ENCODE data around the gene BANP. TPM values are rescaled to one million over a fixed set of nuclear protein-coding genes. Genes with fewer than 3 reads are reported as not detected.
"Not testable (repeated sequence)": the region's sequence is repeated elsewhere in the genome, so short reads cannot be mapped to it uniquely, and the experiment has no call there.

BANP gene
- total and polyA plus RNA-seq, 2 donors = 27.0 to 29.7 TPM

DNA sequence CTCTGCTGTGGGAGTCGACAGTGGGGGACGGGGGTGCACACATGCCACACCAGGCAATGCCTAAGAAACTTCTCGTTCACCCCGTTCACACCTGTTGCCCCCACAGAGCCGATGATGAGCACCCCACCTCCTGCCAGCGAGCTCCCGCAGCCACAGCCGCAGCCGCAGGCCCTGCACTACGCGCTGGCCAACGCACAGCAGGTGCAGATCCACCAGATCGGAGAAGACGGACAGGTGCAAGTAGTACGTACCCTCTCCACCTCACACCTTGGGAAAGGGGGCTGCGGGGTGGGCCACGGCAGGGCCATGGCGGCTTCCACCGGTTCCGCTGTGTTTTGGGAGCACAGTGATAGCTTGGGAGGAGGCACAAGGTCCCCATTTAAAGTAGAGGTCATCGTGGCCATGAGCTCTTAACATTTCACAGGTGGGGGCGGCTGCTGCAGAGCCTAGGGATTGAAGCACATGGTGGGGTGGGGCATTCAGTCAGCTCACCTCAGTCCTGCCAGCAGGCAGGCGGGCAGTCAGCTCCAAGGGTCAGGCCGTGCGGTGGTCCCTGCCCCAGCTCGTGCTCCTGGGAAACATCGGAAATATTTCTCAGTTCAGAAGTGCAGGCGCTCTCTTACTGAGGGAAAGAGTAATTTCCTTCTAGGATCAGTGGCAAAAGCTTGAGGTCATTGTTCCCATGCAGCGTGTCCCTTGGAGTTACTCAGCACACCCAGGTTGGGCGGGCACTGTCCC, 81.9 kb downstream of the BANP start:
- H3K4me1 ChIP-seq (ENCODE audit: control insufficient read depth in 2 of 2, insufficient read depth in 2 of 2, low read length in 2 of 2); H3K4me3 ChIP-seq (ENCODE audit: low read length in 2 of 2); DNase-seq (ENCODE audit: low read depth in 6 of 9, low spot score in 9 of 9); H3K27ac ChIP-seq (ENCODE audit: low read depth in 1 of 2, low read length in 1 of 2); H3K9me3 ChIP-seq (ENCODE audit: control insufficient read depth in 2 of 2, insufficient read depth in 1 of 2, low read length in 1 of 2); H3K27me3 ChIP-seq (ENCODE audit: control insufficient read depth in 2 of 2, insufficient read depth in 1 of 2, low read length in 1 of 2): not testable (repeated sequence)
- peaks cover 6 to 42% of the 10 kb centered on the region in 2 donors for H3K36me3 ChIP-seq (ENCODE audit: control insufficient read depth in 2 of 2, insufficient read depth in 2 of 2, low read length in 1 of 2)
- WGBS = 96% methylated on average over 29 of the region's 30 CpGs

- H3K4me3 ChIP-seq (ENCODE audit: low read length in 2 of 2) = no peak overlapping the region
- no peak for DNase-seq (ENCODE audit: low read depth in 6 of 9, low spot score in 9 of 9)
- WGBS = 98% methylated on average over 7 of the region's 7 CpGs
- no peaks in the 10 kb centered on the region for H3K9me3 ChIP-seq (ENCODE audit: control insufficient read depth in 2 of 2, insufficient read depth in 1 of 2, low read length in 1 of 2)
- no peak overlapping the region for H3K27ac ChIP-seq (ENCODE audit: low read depth in 1 of 2, low read length in 1 of 2)
- H3K36me3 ChIP-seq (ENCODE audit: control insufficient read depth in 2 of 2, insufficient read depth in 2 of 2, low read length in 1 of 2) = peaks cover 6 to 55% of the 10 kb centered on the region in 2 donors
- no peaks in the 10 kb centered on the region for H3K27me3 ChIP-seq (ENCODE audit: control insufficient read depth in 2 of 2, insufficient read depth in 1 of 2, low read length in 1 of 2)
- no peaks in the 10 kb centered on the region for H3K4me1 ChIP-seq (ENCODE audit: control insufficient read depth in 2 of 2, insufficient read depth in 2 of 2, low read length in 2 of 2)
These were observed 83.5 kb downstream of the BANP start for GRCh38 chr16:88034770-88035169.

- Histone ChIP-seq H3K4me3 (ENCODE audit: low read length in 2 of 2) (no peak overlapping the region), H3K4me1 (ENCODE audit: control insufficient read depth in 2 of 2, insufficient read depth in 2 of 2, low read length in 2 of 2) (no peaks in the 10 kb centered on the region), H3K9me3 (ENCODE audit: control insufficient read depth in 2 of 2, insufficient read depth in 1 of 2, low read length in 1 of 2) (no peaks in the 10 kb centered on the region), H3K36me3 (ENCODE audit: control insufficient read depth in 2 of 2, insufficient read depth in 2 of 2, low read length in 1 of 2) (peaks cover 9 to 60% of the 10 kb centered on the region in 2 donors), H3K27ac (ENCODE audit: low read depth in 1 of 2, low read length in 1 of 2) (no peak overlapping the region), H3K27me3 (ENCODE audit: control insufficient read depth in 2 of 2, insufficient read depth in 1 of 2, low read length in 1 of 2) (no peaks in the 10 kb centered on the region)
- WGBS = 98% methylated on average over 14 of the region's 14 CpGs
- no peak for DNase-seq (ENCODE audit: low read depth in 6 of 9, low spot score in 9 of 9)
These were observed 84.1 kb downstream of the BANP start for GRCh38 chr16:88035292-88035691.

GRCh38 chr16:88035884-88036639, 84.8 kb downstream of the BANP start:
- H3K36me3 ChIP-seq (ENCODE audit: control insufficient read depth in 2 of 2, insufficient read depth in 2 of 2, low read length in 1 of 2) = peaks cover 9 to 62% of the 10 kb centered on the region in 2 donors
- 97% methylated on average over 30 of the region's 30 CpGs for WGBS

DNA sequence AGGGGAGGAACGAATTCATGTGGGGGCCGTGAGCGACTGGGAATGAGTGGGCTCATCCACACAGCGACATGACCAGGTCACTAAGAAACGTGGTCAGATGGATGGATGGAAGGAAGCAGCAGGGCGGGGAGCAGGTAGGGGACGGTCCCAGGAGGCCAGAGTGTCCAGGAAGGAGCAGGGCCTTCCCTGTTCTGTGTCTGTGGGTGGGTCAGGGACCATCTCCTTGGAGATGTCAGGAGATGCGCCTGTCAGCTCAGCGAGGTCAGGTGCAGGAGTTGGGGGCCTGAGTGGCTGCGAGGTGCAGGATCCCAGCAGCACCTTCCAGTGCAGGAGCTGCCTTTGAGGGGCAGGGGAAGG, 85.4 kb downstream of the BANP start:
- not testable (repeated sequence) for DNase-seq (ENCODE audit: low read depth in 6 of 9, low spot score in 9 of 9)
- WGBS = 99% methylated on average over 10 of the region's 10 CpGs
- peaks cover 9 to 62% of the 10 kb centered on the region in 2 donors for H3K36me3 ChIP-seq (ENCODE audit: control insufficient read depth in 2 of 2, insufficient read depth in 2 of 2, low read length in 1 of 2)

More at GRCh38 chr16:88035884-88036639, 84.8 kb downstream of the BANP start:
- not testable (repeated sequence) for H3K27me3 ChIP-seq (ENCODE audit: control insufficient read depth in 2 of 2, insufficient read depth in 1 of 2, low read length in 1 of 2); H3K4me3 ChIP-seq (ENCODE audit: low read length in 2 of 2); DNase-seq (ENCODE audit: low read depth in 6 of 9, low spot score in 9 of 9); H3K4me1 ChIP-seq (ENCODE audit: control insufficient read depth in 2 of 2, insufficient read depth in 2 of 2, low read length in 2 of 2); H3K9me3 ChIP-seq (ENCODE audit: control insufficient read depth in 2 of 2, insufficient read depth in 1 of 2, low read length in 1 of 2); H3K27ac ChIP-seq (ENCODE audit: low read depth in 1 of 2, low read length in 1 of 2)

DNA sequence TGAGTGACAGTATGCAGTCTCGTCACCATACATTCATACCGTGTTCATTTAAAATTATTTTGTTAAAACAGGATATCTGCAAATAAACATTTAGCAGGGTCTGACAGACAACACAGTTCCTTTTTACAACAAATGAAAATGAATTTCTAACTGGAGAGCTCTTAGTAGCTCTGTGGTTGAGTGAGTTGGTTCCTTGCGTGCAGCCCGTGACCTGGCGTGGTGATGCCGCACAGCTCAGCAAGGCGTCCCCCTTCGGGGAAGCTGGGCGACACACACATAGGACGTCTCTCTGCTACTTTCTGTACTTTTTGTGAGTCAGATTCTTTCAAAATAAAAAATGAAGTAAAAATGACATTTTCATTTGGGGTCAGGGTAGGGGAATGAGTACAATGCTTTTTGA, 86.1 kb downstream of the BANP start:
- DNase-seq (ENCODE audit: low read depth in 6 of 9, low spot score in 9 of 9); H3K4me3 ChIP-seq (ENCODE audit: low read length in 2 of 2); H3K27ac ChIP-seq (ENCODE audit: low read depth in 1 of 2, low read length in 1 of 2); H3K27me3 ChIP-seq (ENCODE audit: control insufficient read depth in 2 of 2, insufficient read depth in 1 of 2, low read length in 1 of 2); H3K9me3 ChIP-seq (ENCODE audit: control insufficient read depth in 2 of 2, insufficient read depth in 1 of 2, low read length in 1 of 2); H3K4me1 ChIP-seq (ENCODE audit: control insufficient read depth in 2 of 2, insufficient read depth in 2 of 2, low read length in 2 of 2): not testable (repeated sequence)
- WGBS = 98% methylated on average over 9 of the region's 10 CpGs
- H3K36me3 ChIP-seq (ENCODE audit: control insufficient read depth in 2 of 2, insufficient read depth in 2 of 2, low read length in 1 of 2) = peaks cover 9 to 60% of the 10 kb centered on the region in 2 donors

More for the DNA sequence above, 85.4 kb downstream of the BANP start:
- not testable (repeated sequence) for H3K4me1 ChIP-seq (ENCODE audit: control insufficient read depth in 2 of 2, insufficient read depth in 2 of 2, low read length in 2 of 2); H3K27ac ChIP-seq (ENCODE audit: low read depth in 1 of 2, low read length in 1 of 2); H3K4me3 ChIP-seq (ENCODE audit: low read length in 2 of 2); H3K27me3 ChIP-seq (ENCODE audit: control insufficient read depth in 2 of 2, insufficient read depth in 1 of 2, low read length in 1 of 2); H3K9me3 ChIP-seq (ENCODE audit: control insufficient read depth in 2 of 2, insufficient read depth in 1 of 2, low read length in 1 of 2)

- H3K36me3 ChIP-seq (ENCODE audit: control insufficient read depth in 2 of 2, insufficient read depth in 2 of 2, low read length in 1 of 2) = peaks cover 9 to 56% of the 10 kb centered on the region in 2 donors
- not testable (repeated sequence) for H3K27me3 ChIP-seq (ENCODE audit: control insufficient read depth in 2 of 2, insufficient read depth in 1 of 2, low read length in 1 of 2); H3K4me3 ChIP-seq (ENCODE audit: low read length in 2 of 2); DNase-seq (ENCODE audit: low read depth in 6 of 9, low spot score in 9 of 9); H3K27ac ChIP-seq (ENCODE audit: low read depth in 1 of 2, low read length in 1 of 2); H3K4me1 ChIP-seq (ENCODE audit: control insufficient read depth in 2 of 2, insufficient read depth in 2 of 2, low read length in 2 of 2); H3K9me3 ChIP-seq (ENCODE audit: control insufficient read depth in 2 of 2, insufficient read depth in 1 of 2, low read length in 1 of 2)
- 97% methylated on average over 28 of the region's 28 CpGs for WGBS
These were observed 86.8 kb downstream of the BANP start for GRCh38 chr16:88037876-88038525.

DNA sequence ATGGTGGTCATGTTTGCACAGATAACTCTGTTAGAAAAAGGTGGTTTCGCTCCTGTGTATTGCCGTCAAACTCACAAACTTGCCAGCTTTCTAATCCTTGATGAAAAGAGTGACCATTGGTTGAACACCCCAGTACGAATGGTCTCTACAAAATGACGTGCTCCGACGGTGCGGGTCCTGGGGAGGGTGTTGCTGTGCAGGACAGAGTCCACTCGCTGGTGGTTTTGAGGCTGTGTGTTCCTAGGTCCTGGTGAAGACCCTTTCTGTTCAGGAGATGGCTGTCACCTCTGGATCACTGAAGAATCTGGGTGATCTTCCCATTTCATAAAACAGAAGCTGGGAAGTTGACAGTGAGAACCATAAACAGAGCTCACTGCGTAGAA, 87.3 kb downstream of the BANP start:
- H3K36me3 ChIP-seq (ENCODE audit: control insufficient read depth in 2 of 2, insufficient read depth in 2 of 2, low read length in 1 of 2) = peaks cover 9 to 55% of the 10 kb centered on the region in 2 donors
- H3K4me3 ChIP-seq (ENCODE audit: low read length in 2 of 2); H3K27me3 ChIP-seq (ENCODE audit: control insufficient read depth in 2 of 2, insufficient read depth in 1 of 2, low read length in 1 of 2); H3K27ac ChIP-seq (ENCODE audit: low read depth in 1 of 2, low read length in 1 of 2); H3K4me1 ChIP-seq (ENCODE audit: control insufficient read depth in 2 of 2, insufficient read depth in 2 of 2, low read length in 2 of 2); DNase-seq (ENCODE audit: low read depth in 6 of 9, low spot score in 9 of 9); H3K9me3 ChIP-seq (ENCODE audit: control insufficient read depth in 2 of 2, insufficient read depth in 1 of 2, low read length in 1 of 2): not testable (repeated sequence)
- WGBS = 97% methylated on average over 9 of the region's 9 CpGs

GRCh38 chr16:88039591-88039990, 88.4 kb downstream of the BANP start:
- Histone ChIP-seq H3K4me1 (ENCODE audit: control insufficient read depth in 2 of 2, insufficient read depth in 2 of 2, low read length in 2 of 2) (no peaks in the 10 kb centered on the region), H3K27ac (ENCODE audit: low read depth in 1 of 2, low read length in 1 of 2) (no peak overlapping the region), H3K9me3 (ENCODE audit: control insufficient read depth in 2 of 2, insufficient read depth in 1 of 2, low read length in 1 of 2) (no peaks in the 10 kb centered on the region), H3K36me3 (ENCODE audit: control insufficient read depth in 2 of 2, insufficient read depth in 2 of 2, low read length in 1 of 2) (peaks cover 9 to 52% of the 10 kb centered on the region in 2 donors), H3K27me3 (ENCODE audit: control insufficient read depth in 2 of 2, insufficient read depth in 1 of 2, low read length in 1 of 2) (no peaks in the 10 kb centered on the region), H3K4me3 (ENCODE audit: low read length in 2 of 2) (no peak overlapping the region)
- WGBS = 98% methylated on average over 11 of the region's 11 CpGs
- no peak for DNase-seq (ENCODE audit: low read depth in 6 of 9, low spot score in 9 of 9)
